Measurements from ENCODE around the gene LTN1. TPM values are rescaled to one million over a fixed set of nuclear protein-coding genes. Genes with fewer than 3 reads are reported as not detected.

Gene LTN1
- polyA plus RNA-seq, 1 of the 3 experiments (the other 2 are of a cell fraction) = 3.2 TPM

DNA sequence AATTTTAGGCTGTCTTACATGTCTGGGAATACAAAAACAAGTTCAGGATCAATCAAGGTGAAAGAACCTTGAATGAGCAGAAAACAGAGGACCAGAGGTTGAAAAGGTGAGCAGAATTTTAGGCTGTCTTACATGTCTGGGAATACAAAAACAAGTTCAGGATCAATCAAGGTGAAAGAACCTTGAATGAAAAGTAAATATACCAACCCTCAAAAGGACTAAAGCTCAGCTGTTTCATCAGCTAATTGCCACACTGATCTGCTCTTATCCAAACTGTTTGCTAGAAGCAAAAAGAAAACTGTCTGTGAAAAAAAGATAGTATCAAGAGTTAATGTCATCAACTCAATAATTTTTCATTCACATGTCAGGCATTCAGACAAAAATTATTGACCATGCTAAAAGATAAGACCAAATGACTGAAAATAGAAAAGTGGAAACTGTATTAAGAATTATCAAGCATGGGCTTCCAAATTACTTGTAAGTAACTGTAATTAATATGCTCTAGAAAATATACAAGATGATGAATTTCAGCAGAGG is 69.2 kb downstream of the LTN1 start:
- TF ChIP-seq, protein P1, sequence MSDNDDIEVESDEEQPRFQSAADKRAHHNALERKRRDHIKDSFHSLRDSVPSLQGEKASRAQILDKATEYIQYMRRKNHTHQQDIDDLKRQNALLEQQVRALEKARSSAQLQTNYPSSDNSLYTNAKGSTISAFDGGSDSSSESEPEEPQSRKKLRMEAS (IDR thresholded peaks at IDR 0.05; ENCODE audit: low read depth) = no peak
- TF ChIP-seq SMC3 (IDR thresholded peaks at IDR 0.05; ENCODE audit: low read depth, low read length) = no peak
- TF ChIP-seq CTCF (IDR thresholded peaks at IDR 0.05) = no peak
- no peak for TF ChIP-seq RXRA (IDR thresholded peaks at IDR 0.05; ENCODE audit: borderline replicate concordance, low read depth)
- TF ChIP-seq NRF1 (IDR thresholded peaks at IDR 0.05; ENCODE audit: low read depth, low read length) = no peak
- no peak for TF ChIP-seq RFX5 (IDR thresholded peaks at IDR 0.05; ENCODE audit: low read length)
- TF ChIP-seq TAF1 (IDR thresholded peaks at IDR 0.05; ENCODE audit: borderline replicate concordance, low read depth, low read length) = no peak
- no peak for TF ChIP-seq TCF12 (IDR thresholded peaks at IDR 0.05)
- peak; percentile 89 for TF ChIP-seq GATA2 (CRISPR knock-in tag; IDR thresholded peaks at IDR 0.05)
- TF ChIP-seq, protein P2, sequence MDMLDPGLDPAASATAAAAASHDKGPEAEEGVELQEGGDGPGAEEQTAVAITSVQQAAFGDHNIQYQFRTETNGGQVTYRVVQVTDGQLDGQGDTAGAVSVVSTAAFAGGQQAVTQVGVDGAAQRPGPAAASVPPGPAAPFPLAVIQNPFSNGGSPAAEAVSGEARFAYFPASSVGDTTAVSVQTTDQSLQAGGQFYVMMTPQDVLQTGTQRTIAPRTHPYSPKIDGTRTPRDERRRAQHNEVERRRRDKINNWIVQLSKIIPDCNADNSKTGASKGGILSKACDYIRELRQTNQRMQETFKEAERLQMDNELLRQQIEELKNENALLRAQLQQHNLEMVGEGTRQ (IDR thresholded peaks at IDR 0.05; ENCODE audit: borderline replicate concordance, low read depth, low read length) = no peak
- TF ChIP-seq MXI1 (IDR thresholded peaks at IDR 0.05; ENCODE audit: low read depth, low read length) = no peak
- TF ChIP-seq ELF1 (IDR thresholded peaks at IDR 0.05) = no peak
- no peak for TF ChIP-seq YY1 (IDR thresholded peaks at IDR 0.05; ENCODE audit: low read depth)
- 0 out of 2 replicates have a peak, but pooled peaks have one; percentile 54 for TF ChIP-seq RCOR1 (IDR thresholded peaks at IDR 0.05; ENCODE audit: low read length)
- TF ChIP-seq FOXJ3 (CRISPR knock-in tag; IDR thresholded peaks at IDR 0.05) = no peak
- no peak for TF ChIP-seq CHD2 (IDR thresholded peaks at IDR 0.05; ENCODE audit: low read length, partially characterized antibody)
- no peak for TF ChIP-seq REST (IDR thresholded peaks at IDR 0.05; ENCODE audit: low read depth, low read length)
- TF ChIP-seq JUND (IDR thresholded peaks at IDR 0.05) = no peak
- no peak for TF ChIP-seq SIN3A (IDR thresholded peaks at IDR 0.05; ENCODE audit: borderline replicate concordance, low read depth, low read length)
- TF ChIP-seq IRF3 (IDR thresholded peaks at IDR 0.05; ENCODE audit: low read depth, low read length) = no peak
- TF ChIP-seq EP300 (IDR thresholded peaks at IDR 0.05; ENCODE audit: borderline replicate concordance in 1 of 2, low read depth in 1 of 2, low read length in 1 of 2) = peak in 1 of 2 experiments; percentile 72; a peak in 2 of 4 replicates
- no peak for TF ChIP-seq GABPA (IDR thresholded peaks at IDR 0.05; ENCODE audit: low read depth)
- TF ChIP-seq RAD21 (IDR thresholded peaks at IDR 0.05; ENCODE audit: low read length) = no peak

More for the DNA sequence above, 69.2 kb downstream of the LTN1 start:
- ChIA-PET CTCF (interaction anchor here (0.7 to 1.6 kb wide), 4 partner anchors 16 to 178 kb away, joined by 3 to 6 read pairs (median 4); a partner anchor contains a TSS), POLR2A (no interaction called here)
- Histone ChIP-seq H3K27ac (ENCODE audit: low read depth in 2 of 2, low read length in 1 of 2) (no peak overlapping the region; a peak in 1 of 4 replicates), H3K4me3 (ENCODE audit: low read depth in 2 of 2, low read length in 1 of 2) (no peak overlapping the region), H2AFZ (ENCODE audit: low read depth) (no peak overlapping the region), H3K79me2 (ENCODE audit: insufficient read depth) (no peaks in the 10 kb centered on the region), H3K4me2 (no peak overlapping the region), H3K27me3 (ENCODE audit: insufficient read depth) (no peaks in the 10 kb centered on the region), H3K9me2 (no peaks in the 10 kb centered on the region), H3K9me3 (no peaks in the 10 kb centered on the region), H3K36me3 (replicated peaks in 1 of 2; ENCODE audit: control insufficient read depth in 1 of 2, insufficient read depth in 2 of 2, low read length in 1 of 2) (peaks cover 0 to 32% of the 10 kb centered on the region in 2 experiments), H4K20me1 (ENCODE audit: insufficient read depth) (no peaks in the 10 kb centered on the region), H3K9ac (no peak overlapping the region), H3F3A (replicated peaks; ENCODE audit: insufficient read depth) (peaks cover under 1% of the 10 kb centered on the region), H3K4me1 (ENCODE audit: control insufficient read depth in 1 of 2, insufficient read depth in 2 of 2, low read depth in 1 of 2, low read length in 1 of 2) (peaks cover 0 to 14% of the 10 kb centered on the region in 2 experiments; a peak in 2 of 4 replicates)
- no peak for DNase-seq

All from SK-N-SH (cell line).